Endothelial cell of umbilical vein (primary cell): ENCODE results near the gene EEF1AKMT3. TPM values are rescaled to one million over a fixed set of nuclear protein-coding genes. Genes with fewer than 3 reads are reported as not detected.

Experiments
- BruUV-seq: library from RNA; stranded (reverse); fragments of 400-500 nt; replicated peaks from 2 replicates; lab custom pipeline; 2021; lab: Mats Ljungman, UMichigan
- CTCF ChIA-PET: fragments of 300-600, 350-600 bp; sonication (Branson Sonifier 250); formaldehyde crosslinking; loops from one replicate; lab custom pipeline; 2021; ENCODE audit warnings: antibody characterized with exemption, inconsistent platforms; lab: Charles Lee
- POLR2A ChIA-PET: fragments of 300-600, 350-600 bp; sonication (Branson Sonifier 250); formaldehyde crosslinking; loops from one replicate; lab custom pipeline; 2021; ENCODE audit warnings: antibody characterized with exemption, inconsistent platforms; lab: Charles Lee
- DNase-seq: peaks from one replicate; pipeline ENCODE4 v3.0.0-alpha.2; 2011; ENCODE audit warnings: low read depth, low spot score
- FAIRE-seq: peaks from 2 replicates; lab custom pipeline; 2011; peaks lifted over from hg19 to GRCh38; lab: Jason Lieb, UNC
- H2AFZ ChIP-seq: 2 replicates; pipeline ENCODE4 v1.6.0; 2012; ENCODE audit warnings: low read depth, low read length, control low read depth, inconsistent platforms
- H3K27ac ChIP-seq: 2 replicates; pipeline ENCODE4 v1.5.1; 2011; ENCODE audit warnings: low read depth, mild to moderate bottlenecking, control low read depth, low read length, moderate library complexity; ENCODE audit not compliant: insufficient read depth
- H3K27me3 ChIP-seq, 2 experiments: 2 replicates each; pipeline versions ENCODE4 v1.6.0 to v1.6.1; 2011; ENCODE audit warnings: low read length in 2 of 2, mixed read lengths in 1 of 2; ENCODE audit not compliant: control insufficient read depth in 2 of 2, insufficient read depth in 2 of 2
- H3K36me3 ChIP-seq, 2 experiments: 2 replicates in 1 of 2; 3 replicates in 1 of 2; pipeline ENCODE4 v1.5.1; 2011; ENCODE audit warnings: low read length in 2 of 2, mild to moderate bottlenecking in 1 of 2, moderate library complexity in 1 of 2; ENCODE audit not compliant: control insufficient read depth in 2 of 2, insufficient read depth in 2 of 2; ENCODE audit errors: extremely low read depth in 1 of 2
- H3K4me1 ChIP-seq: 3 replicates; pipeline ENCODE4 v1.5.1; 2011; ENCODE audit warnings: mild to moderate bottlenecking, low read length; ENCODE audit not compliant: control insufficient read depth, insufficient read depth; ENCODE audit errors: extremely low read depth
- H3K4me2 ChIP-seq: 2 replicates; pipeline ENCODE4 v1.6.1; 2011; ENCODE audit warnings: low read length, control low read depth, mixed read lengths; ENCODE audit not compliant: insufficient read depth
- H3K4me3 ChIP-seq, 3 experiments: fragments of 200-600 bp in 1 of 3; sonication (generic), shearing (Covaris generic) in 1 of 3; replicated peaks in 1 of 3; 2 replicates each; pipeline ENCODE4 v1.5.1; 2011 to 2016; ENCODE audit warnings: control low read depth in 3 of 3, low read length in 3 of 3, mild to moderate bottlenecking in 2 of 3, inconsistent platforms in 1 of 3, low read depth in 1 of 3, moderate library complexity in 1 of 3; ENCODE audit not compliant: insufficient read depth in 1 of 3
- H3K79me2 ChIP-seq: 2 replicates; pipeline ENCODE4 v1.6.0; 2012; ENCODE audit warnings: low read length, inconsistent platforms; ENCODE audit not compliant: control insufficient read depth, insufficient read depth
- H3K9ac ChIP-seq: replicated peaks from 2 replicates; pipeline ENCODE3; 2011; ENCODE audit warnings: low read length, control low read depth; ENCODE audit not compliant: insufficient read depth; ENCODE audit errors: extremely low read depth
- H3K9me1 ChIP-seq: replicated peaks from 3 replicates; pipeline ENCODE4 v1.6.0; 2011; ENCODE audit warnings: mild to moderate bottlenecking, low read length; ENCODE audit not compliant: control insufficient read depth, insufficient read depth; ENCODE audit errors: extremely low read depth
- H3K9me3 ChIP-seq: replicated peaks from 2 replicates; pipeline ENCODE4 v1.5.1; 2012; ENCODE audit warnings: low read length, inconsistent platforms; ENCODE audit not compliant: control insufficient read depth, insufficient read depth
- H4K20me1 ChIP-seq: replicated peaks from 2 replicates; pipeline ENCODE3; 2011; ENCODE audit warnings: mild to moderate bottlenecking, low read length; ENCODE audit not compliant: control insufficient read depth, insufficient read depth; ENCODE audit errors: extremely low read depth
- CTCF ChIP-seq, 2 donors: IDR thresholded peaks; 1 replicate in 1 of 2; 2 replicates in 1 of 2; pipeline ENCODE4 v1.5.1; 2011; ENCODE audit warnings: low read length in 2 of 2, mild to moderate bottlenecking in 2 of 2, moderate library complexity in 2 of 2, control low read depth in 1 of 2, inconsistent platforms in 1 of 2, low read depth in 1 of 2; ENCODE audit not compliant: insufficient read depth in 1 of 2; ENCODE audit errors: extremely low read depth in 1 of 2
- EZH2 ChIP-seq: IDR thresholded peaks from 2 replicates; pipeline ENCODE4 v1.6.1; 2012; ENCODE audit warnings: borderline replicate concordance, low read depth, mild to moderate bottlenecking, moderate library complexity, low read length, inconsistent platforms; ENCODE audit not compliant: severe bottlenecking
- FOS ChIP-seq: IDR thresholded peaks from 2 replicates; pipeline ENCODE4 v1.6.1; 2011; ENCODE audit warnings: mild to moderate bottlenecking, low read length, moderate library complexity, borderline replicate concordance; ENCODE audit not compliant: insufficient read depth
- GATA2 ChIP-seq: IDR thresholded peaks from 2 replicates; pipeline ENCODE4 v1.7.0; 2011; ENCODE audit warnings: low read depth, mild to moderate bottlenecking, moderate library complexity, mixed read lengths, low read length; ENCODE audit not compliant: insufficient read length, insufficient read depth
- JUN ChIP-seq: IDR thresholded peaks from 2 replicates; pipeline ENCODE4 v1.6.1; 2011; ENCODE audit warnings: borderline replicate concordance, low read depth; ENCODE audit not compliant: insufficient read length, insufficient read depth
- MYC ChIP-seq: IDR thresholded peaks from one replicate; pipeline ENCODE4 v1.6.1; 2011; ENCODE audit warnings: mild to moderate bottlenecking, low read depth, low read length
- POLR2A ChIP-seq: IDR thresholded peaks from 2 replicates; pipeline ENCODE4 v1.6.1; 2012; ENCODE audit warnings: low read depth, mild to moderate bottlenecking, control low read depth, low read length
- POLR2AphosphoS5 ChIP-seq: IDR thresholded peaks from 2 replicates; pipeline ENCODE4 v1.6.1; 2012; ENCODE audit warnings: low read depth, mild to moderate bottlenecking, control low read depth, low read length, moderate library complexity; ENCODE audit not compliant: insufficient read depth
- dilution Hi-C: fragments of 300-500 bp; cut with MboI; formaldehyde crosslinking; loops from one replicate; pipeline ENCODE4 v1.15.0; 2019; ENCODE audit warnings: low sequenced_read_pairs; ENCODE audit not compliant: extremely low pct_ligation_motif_present
- intact Hi-C: fragments of 100-400 bp; cut with micrococcal nuclease; formaldehyde crosslinking; loops from one replicate; pipeline ENCODE4 v1.10.0; 2022
- polyA plus RNA-seq, 4 experiments: library from polyadenylated mRNA; depleted of rRNA in 3 of 4; stranded (reverse) in 3 of 4; unstranded in 1 of 4; fragments of >200 nt; gene quantifications; 2 replicates each; pipeline versions ENCODE4 v1.2.1 to v1.2.3, GENCODE V29; 2011 to 2012; ENCODE audit warnings: missing spikeins in 1 of 4
- total RNA-seq: library from RNA; stranded (reverse); gene quantifications from 2 replicates; pipeline ENCODE4 v1.2.3, GENCODE V29; 2021
- TF ChIP-seq, protein P1 (sequence below): IDR thresholded peaks from 2 replicates; pipeline ENCODE4 v1.6.1; 2011; ENCODE audit not compliant: insufficient read depth, insufficient read length

EEF1AKMT3 gene
- total and polyA plus RNA-seq, 2 donors (not counting 3 experiments of a cell fraction or from before 2014, with no cell fraction given): 7.9 to 8.8 TPM

DNA sequence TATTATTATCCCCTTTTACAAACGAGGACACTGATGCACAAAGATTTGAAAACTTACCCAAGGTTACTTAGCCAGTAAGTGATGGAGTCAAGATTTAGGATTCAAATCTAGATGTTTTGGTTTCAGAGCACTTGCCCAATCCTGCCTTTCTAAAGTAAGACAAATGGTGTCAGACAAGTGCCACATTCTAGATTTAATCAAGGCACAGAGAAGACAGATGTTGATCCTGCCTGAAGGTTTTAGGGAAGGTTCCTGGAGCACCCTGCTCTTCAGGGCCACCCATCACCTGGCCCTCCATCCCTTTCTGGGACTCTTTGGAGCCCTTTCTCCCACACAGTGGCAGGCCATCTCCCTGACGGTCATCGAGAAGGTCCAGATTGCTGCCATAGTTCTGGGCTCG is 14.6 kb upstream of the EEF1AKMT3 start:
- no TSS peak for BruUV-seq
- Histone ChIP-seq H2AFZ (no peak overlapping the region), H3K27ac (no peak overlapping the region), H3K79me2 (no peaks in the 10 kb centered on the region), H3K9ac (no peak overlapping the region), H3K36me3 (no peaks in the 10 kb centered on the region), H3K4me1 (peaks cover 6% of the 10 kb centered on the region), H3K27me3 (peaks cover 30 to 33% of the 10 kb centered on the region in 2 experiments), H3K9me1 (no peaks in the 10 kb centered on the region), H4K20me1 (no peaks in the 10 kb centered on the region), H3K9me3 (no peaks in the 10 kb centered on the region), H3K4me2 (no peak overlapping the region), H3K4me3 (no peak overlapping the region)
- ChIA-PET CTCF (no interaction called here), POLR2A (no interaction called here)
- DNase-seq (no peak), FAIRE-seq (no peak)
- dilution Hi-C loops (no loop called here), intact Hi-C loops (no loop called here)
- TF ChIP-seq FOS: no peak
- TF ChIP-seq GATA2: no peak
- TF ChIP-seq, protein P1, sequence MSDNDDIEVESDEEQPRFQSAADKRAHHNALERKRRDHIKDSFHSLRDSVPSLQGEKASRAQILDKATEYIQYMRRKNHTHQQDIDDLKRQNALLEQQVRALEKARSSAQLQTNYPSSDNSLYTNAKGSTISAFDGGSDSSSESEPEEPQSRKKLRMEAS: no peak
- TF ChIP-seq JUN: no peak
- no peak for TF ChIP-seq EZH2
- TF ChIP-seq POLR2A: no peak
- no peak for TF ChIP-seq POLR2AphosphoS5
- TF ChIP-seq MYC: no peak
- TF ChIP-seq CTCF (IDR thresholded peaks at IDR 0.05; ENCODE audit: extremely low read depth in 1 of 2, insufficient read depth in 1 of 2, low read depth in 1 of 2, low read length in 2 of 2): no peak
